K562 (cell line): Measurements from ENCODE around the gene SRSF9. TPM values are rescaled to one million over a fixed set of nuclear protein-coding genes. Genes with fewer than 3 reads are reported as not detected.

Source experiments
- ARID1B ChIP-seq: fragments of 450-650 bp; IDR thresholded peaks from 2 replicates; pipeline ENCODE4 v1.6.1; 2016; ENCODE audit warnings: antibody characterized with exemption, mild to moderate bottlenecking, inconsistent platforms
- ATF3 ChIP-seq, 2 experiments: fragments of 450-650 bp in 1 of 2; sonication (generic) in 1 of 2; formaldehyde crosslinking in 1 of 2; IDR thresholded peaks in 1 of 2; conservative IDR thresholded peaks in 1 of 2; 2 replicates each; pipeline versions ENCODE4 v1.6.1 to v1.8.1; 2016 to 2023; ENCODE audit warnings: mild to moderate bottlenecking in 2 of 2, moderate library complexity in 2 of 2, inconsistent platforms in 1 of 2, missing genetic modification reagents in 1 of 2
- BHLHE40 ChIP-seq: IDR thresholded peaks from 2 replicates; pipeline ENCODE4 v1.6.1; 2011; ENCODE audit warnings: low read length, improper control_type of control experiment
- CTBP1 ChIP-seq: fragments of 450-650 bp; IDR thresholded peaks from 2 replicates; pipeline ENCODE4 v1.6.1; 2016; ENCODE audit warnings: borderline replicate concordance
- CTCFL ChIP-seq: IDR thresholded peaks from 2 replicates; pipeline ENCODE4 v1.6.1; 2011; ENCODE audit warnings: borderline replicate concordance, low read depth, mild to moderate bottlenecking, moderate library complexity, low read length; ENCODE audit not compliant: insufficient read depth, poor library complexity, severe bottlenecking
- DPF2 ChIP-seq: fragments of 450-650 bp; IDR thresholded peaks from 2 replicates; pipeline ENCODE4 v1.6.1; 2016
- EGR1 ChIP-seq: fragments of 450-650 bp; conservative IDR thresholded peaks from 2 replicates; pipeline ENCODE4 v1.6.1; 2017; ENCODE audit warnings: mild to moderate bottlenecking
- EP400 ChIP-seq: fragments of 450-650 bp; IDR thresholded peaks from 2 replicates; pipeline ENCODE4 v1.6.1; 2017; ENCODE audit warnings: antibody characterized with exemption, mild to moderate bottlenecking, moderate library complexity
- HDAC1 ChIP-seq, 2 experiments: fragments of 450-650 bp; IDR thresholded peaks; 2 replicates each; pipeline ENCODE4 v1.6.1; 2016 to 2017; ENCODE audit warnings: inconsistent platforms in 1 of 2, mild to moderate bottlenecking in 1 of 2, moderate library complexity in 1 of 2
- JUND ChIP-seq, 2 experiments: IDR thresholded peaks; 2 replicates in 1 of 2; 3 replicates in 1 of 2; pipeline ENCODE4 v1.6.1; 2011; ENCODE audit warnings: borderline replicate concordance in 2 of 2, low read depth in 2 of 2, low read length in 2 of 2, improper control_type of control experiment in 1 of 2, missing biosample characterization in 1 of 2, missing genetic modification characterization in 1 of 2, missing genetic modification reagents in 1 of 2
- MYNN ChIP-seq, 2 experiments: sonication (generic); formaldehyde crosslinking in 1 of 2; IDR thresholded peaks; 2 replicates each; pipeline versions ENCODE4 v1.5.0 to v1.6.1; 2016 to 2020; ENCODE audit warnings: antibody characterized with exemption in 1 of 2, missing genetic modification reagents in 1 of 2
- NCOA4 ChIP-seq: fragments of 450-650 bp; IDR thresholded peaks from 2 replicates; pipeline ENCODE4 v1.6.1; 2018; ENCODE audit warnings: mild to moderate bottlenecking; ENCODE audit not compliant: partially characterized antibody
- PREB ChIP-seq: sonication (generic); formaldehyde crosslinking; IDR thresholded peaks from 2 replicates; pipeline ENCODE4 v1.8.1; 2023; ENCODE audit warnings: mild to moderate bottlenecking, missing genetic modification reagents
- RCOR1 ChIP-seq, 2 experiments: IDR thresholded peaks; 2 replicates each; pipeline ENCODE4 v1.6.1; 2012; ENCODE audit warnings: low read depth in 2 of 2, low read length in 2 of 2, borderline replicate concordance in 1 of 2, improper control_type of control experiment in 1 of 2
- SMARCC2 ChIP-seq: fragments of 450-650 bp; IDR thresholded peaks from 2 replicates; pipeline ENCODE4 v1.6.1; 2017; ENCODE audit warnings: antibody characterized with exemption, moderate library complexity, mild to moderate bottlenecking, low read depth
- SMARCE1 ChIP-seq: fragments of 450-650 bp; IDR thresholded peaks from 2 replicates; pipeline ENCODE4 v1.7.1; 2016; ENCODE audit warnings: mild to moderate bottlenecking
- SPI1 ChIP-seq: IDR thresholded peaks from 2 replicates; pipeline ENCODE4 v1.6.1; 2011; ENCODE audit warnings: low read depth, low read length, control low read depth, borderline replicate concordance
- ZEB2 ChIP-seq: fragments of 450-650 bp; IDR thresholded peaks from 2 replicates; pipeline ENCODE4 v1.6.1; 2016
- ZNF311 ChIP-seq: fragments of 250-450 bp; sonication (Bioruptor Pico); IDR thresholded peaks from 2 replicates; pipeline ENCODE4 v1.4.0; 2020; ENCODE audit warnings: mild to moderate bottlenecking, moderate library complexity
- polyA plus RNA-seq, 8 experiments: library from polyadenylated mRNA; depleted of rRNA in 4 of 8; stranded (reverse) in 5 of 8; unstranded in 3 of 8; fragments of >200 nt; fragmentation: Nextera tagmentation in 2 of 8; fragmentation: Illumina TruSeq in 1 of 8; extraction: Ambion mirVana in 2 of 8; extraction: Trizol in 1 of 8; gene quantifications; 2 replicates each; pipeline versions ENCODE4 v1.2.1 to v1.2.3, GENCODE V29; 2011 to 2014; ENCODE audit warnings: inconsistent platforms in 1 of 8, missing spikeins in 1 of 8
- total RNA-seq, 7 experiments: library from RNA; depleted of rRNA in 6 of 7; stranded (reverse); fragments of >200 nt in 6 of 7; fragmentation: Illumina TruSeq in 2 of 7; extraction: Trizol in 2 of 7; gene quantifications; 2 replicates each; pipeline versions ENCODE4 v1.2.1 to v1.2.3, GENCODE V29; 2011 to 2021; ENCODE audit warnings: low replicate concordance in 1 of 7
- TF ChIP-seq, protein P1 (sequence below): fragments of 150-350 bp; conservative IDR thresholded peaks from 2 replicates; pipeline ENCODE4 v1.6.1; 2014; ENCODE audit warnings: low read length

SRSF9 gene
- total and polyA plus RNA-seq, 9 of the 15 experiments (the other 6 are each of a cell fraction or from before 2014, with no cell fraction given): 40.3 to 291 (median 230) TPM

DNA sequence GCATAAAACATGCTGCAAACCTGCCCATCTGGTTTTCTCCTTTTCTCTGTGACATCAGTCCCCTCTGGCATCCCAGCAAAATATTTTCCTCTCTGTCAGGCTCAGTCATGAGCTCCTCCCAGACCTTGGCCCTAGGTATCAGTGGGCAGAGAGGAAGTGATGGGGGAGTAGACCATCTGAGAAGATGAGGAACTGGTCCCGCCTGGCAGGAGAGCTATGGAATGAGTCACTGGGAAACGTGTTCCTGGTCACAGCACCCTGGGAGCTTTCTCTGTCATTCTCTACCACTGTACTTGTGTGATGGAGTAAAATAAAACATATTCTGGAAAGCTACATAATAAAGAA is 5.0 kb upstream of the SRSF9 start (continued):
- TF ChIP-seq, protein P1, sequence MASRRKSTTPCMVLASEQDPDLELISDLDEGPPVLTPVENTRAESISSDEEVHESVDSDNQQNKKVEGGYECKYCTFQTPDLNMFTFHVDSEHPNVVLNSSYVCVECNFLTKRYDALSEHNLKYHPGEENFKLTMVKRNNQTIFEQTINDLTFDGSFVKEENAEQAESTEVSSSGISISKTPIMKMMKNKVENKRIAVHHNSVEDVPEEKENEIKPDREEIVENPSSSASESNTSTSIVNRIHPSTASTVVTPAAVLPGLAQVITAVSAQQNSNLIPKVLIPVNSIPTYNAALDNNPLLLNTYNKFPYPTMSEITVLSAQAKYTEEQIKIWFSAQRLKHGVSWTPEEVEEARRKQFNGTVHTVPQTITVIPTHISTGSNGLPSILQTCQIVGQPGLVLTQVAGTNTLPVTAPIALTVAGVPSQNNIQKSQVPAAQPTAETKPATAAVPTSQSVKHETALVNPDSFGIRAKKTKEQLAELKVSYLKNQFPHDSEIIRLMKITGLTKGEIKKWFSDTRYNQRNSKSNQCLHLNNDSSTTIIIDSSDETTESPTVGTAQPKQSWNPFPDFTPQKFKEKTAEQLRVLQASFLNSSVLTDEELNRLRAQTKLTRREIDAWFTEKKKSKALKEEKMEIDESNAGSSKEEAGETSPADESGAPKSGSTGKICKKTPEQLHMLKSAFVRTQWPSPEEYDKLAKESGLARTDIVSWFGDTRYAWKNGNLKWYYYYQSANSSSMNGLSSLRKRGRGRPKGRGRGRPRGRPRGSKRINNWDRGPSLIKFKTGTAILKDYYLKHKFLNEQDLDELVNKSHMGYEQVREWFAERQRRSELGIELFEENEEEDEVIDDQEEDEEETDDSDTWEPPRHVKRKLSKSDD: no peak
- peak; percentile 60; the same call in 1 of the 2 replicates for TF ChIP-seq SMARCE1
- no peak for TF ChIP-seq EP400
- TF ChIP-seq ARID1B: peak; percentile 40
- 0 out of 4 replicates have a peak, but pooled peaks of 1 of the 2 experiments have one; percentile 56 for TF ChIP-seq RCOR1 (IDR thresholded peaks at IDR 0.05; ENCODE audit: borderline replicate concordance in 1 of 2, low read depth in 2 of 2, low read length in 2 of 2)
- peak; percentile 52; the same call in 1 of the 2 replicates for TF ChIP-seq DPF2
- peak in 1 of 2 experiments; percentile 48; a peak in 2 of 4 replicates for TF ChIP-seq HDAC1 (IDR thresholded peaks at IDR 0.05)
- TF ChIP-seq SMARCC2: 0 out of 2 replicates have a peak, but pooled peaks have one; percentile 31
- TF ChIP-seq PREB (CRISPR knock-in tag): no peak
- peak; percentile 30; the same call in 1 of the 2 replicates for TF ChIP-seq BHLHE40
- TF ChIP-seq CTBP1: peak; percentile 95
- no peak for TF ChIP-seq CTCFL
- TF ChIP-seq SPI1: peak; percentile 96
- TF ChIP-seq ZNF311 (CRISPR knock-in tag): no peak
- TF ChIP-seq JUND (IDR thresholded peaks at IDR 0.05; ENCODE audit: borderline replicate concordance, low read depth, low read length): peak; percentile 78
- peak; percentile 63; the same call in 1 of the 3 replicates for TF ChIP-seq JUND (tag; IDR thresholded peaks at IDR 0.05; ENCODE audit: borderline replicate concordance, low read depth, low read length)
- TF ChIP-seq ATF3 (IDR thresholded peaks at IDR 0.05): peak; percentile 61
- no peak for TF ChIP-seq ATF3 (CRISPR knock-in tag; conservative IDR thresholded peaks at IDR 0.05)
- peak; percentile 72 for TF ChIP-seq MYNN (IDR thresholded peaks at IDR 0.05)
- TF ChIP-seq MYNN (CRISPR knock-in tag; IDR thresholded peaks at IDR 0.05): no peak
- TF ChIP-seq NCOA4: no peak
- TF ChIP-seq ZEB2: peak; percentile 63
- 0 out of 2 replicates have a peak, but pooled peaks have one; percentile 12 for TF ChIP-seq EGR1
